Right lobe of liver (tissue), 6 donors: ENCODE data around the gene PLA2G7. TPM values are rescaled to one million over a fixed set of nuclear protein-coding genes. Genes with fewer than 3 reads are reported as not detected.

ENCODE experiments used
- ATAC-seq, 4 donors: fragments of 200-7000 bp; cut with Tn5 transposase; one replicate each; pipeline ENCODE4 v1.9.1; 2020; ENCODE audit warnings: mild to moderate bottlenecking in 4 of 4, moderate library complexity in 4 of 4
- DNase-seq, 3 donors: peaks; one replicate each; pipeline ENCODE4 v3.0.0-alpha.2; 2020
- H3K27ac ChIP-seq, 3 donors: fragments of 200-600 bp; one replicate each; pipeline ENCODE4 v1.8.0; 2022
- H3K27me3 ChIP-seq, 2 donors: fragments of 200-600 bp; one replicate each; pipeline ENCODE4 v1.8.0; 2022
- H3K36me3 ChIP-seq, 4 donors: fragments of 200-600 bp; sonication (generic) in 1 of 4; one replicate each; pipeline versions ENCODE4 v1.5.1 to v1.8.0; 2017 to 2022; ENCODE audit warnings: control low read depth in 1 of 4
- H3K4me1 ChIP-seq, 4 donors: fragments of 200-600 bp; sonication (generic) in 1 of 4; one replicate each; pipeline versions ENCODE4 v1.5.1 to v1.8.0; 2017 to 2022; ENCODE audit warnings: control low read depth in 1 of 4
- H3K4me3 ChIP-seq, 3 donors: fragments of 200-600 bp; one replicate each; pipeline ENCODE4 v1.8.0; 2022
- H3K9me3 ChIP-seq, 4 donors: fragments of 200-600 bp; sonication (generic) in 1 of 4; one replicate each; pipeline versions ENCODE4 v1.5.1 to v1.8.0; 2017 to 2022; ENCODE audit warnings: control low read depth in 1 of 4
- POLR2A ChIP-seq: fragments of 450-650 bp; IDR thresholded peaks from one replicate; pipeline ENCODE4 v1.6.1; 2017; ENCODE audit warnings: antibody characterized with exemption, mild to moderate bottlenecking
- WGBS: methylation state at CpG from one replicate; pipeline ENCODE4 v1.1.6; 2018; ENCODE audit warnings: low coverage, low lambda C conversion rate; ENCODE audit not compliant: insufficient coverage; ENCODE audit errors: missing lambda C conversion rate; 5-methylcytosine and 5-hydroxymethylcytosine counted together
- intact Hi-C, 2 donors: fragments of 100-400 bp; cut with DNase I; formaldehyde crosslinking; loops; one replicate each; pipeline versions ENCODE4 v1.11.2 to v1.14.1; 2022
- total RNA-seq, 6 experiments: library from RNA; depleted of rRNA in 2 of 6; stranded (reverse); fragments of >200 nt in 2 of 6; fragmentation: NEBNext Ultra II Directional in 3 of 6; extraction: Animal tissue kit (Norgen Biotek cat#: 25700) in 3 of 6; gene quantifications; one replicate each; pipeline versions ENCODE4 v1.1.0 to v1.2.4, GENCODE V29; 2016 to 2023
- TF ChIP-seq, protein P1 (sequence below), 4 donors: fragments of 200-600 bp in 3 of 4; fragments of 450-650 bp in 1 of 4; IDR thresholded peaks; one replicate each; pipeline versions ENCODE4 v1.5.1 to v1.8.0; 2016 to 2022; ENCODE audit warnings: antibody characterized with exemption in 4 of 4, mild to moderate bottlenecking in 2 of 4
- donor health status: DM: no; HTN: yes; CAD: no.
- donor health status: DM: no; HTN: no; CAD: no.
- donor health status: DM: no; HTN: no; CAD: no.
- donor health status: DM: no; HTN: yes; CAD: no.
- donor health status: DM: no; HTN: yes; CAD: no.

PLA2G7 gene
- total RNA-seq, 6 experiments from 2014 or later, result 0.92 to 7.4 (median 1.6) TPM

GRCh38 chr6:46729787-46730326 is 5.3 kb downstream of the PLA2G7 start:
- peaks cover 0 to under 1% (median 0%) of the 10 kb centered on the region in 4 donors for H3K4me1 ChIP-seq
- H3K4me3 ChIP-seq, result no peak overlapping the region
- no peak for TF ChIP-seq POLR2A
- TF ChIP-seq, protein P1, sequence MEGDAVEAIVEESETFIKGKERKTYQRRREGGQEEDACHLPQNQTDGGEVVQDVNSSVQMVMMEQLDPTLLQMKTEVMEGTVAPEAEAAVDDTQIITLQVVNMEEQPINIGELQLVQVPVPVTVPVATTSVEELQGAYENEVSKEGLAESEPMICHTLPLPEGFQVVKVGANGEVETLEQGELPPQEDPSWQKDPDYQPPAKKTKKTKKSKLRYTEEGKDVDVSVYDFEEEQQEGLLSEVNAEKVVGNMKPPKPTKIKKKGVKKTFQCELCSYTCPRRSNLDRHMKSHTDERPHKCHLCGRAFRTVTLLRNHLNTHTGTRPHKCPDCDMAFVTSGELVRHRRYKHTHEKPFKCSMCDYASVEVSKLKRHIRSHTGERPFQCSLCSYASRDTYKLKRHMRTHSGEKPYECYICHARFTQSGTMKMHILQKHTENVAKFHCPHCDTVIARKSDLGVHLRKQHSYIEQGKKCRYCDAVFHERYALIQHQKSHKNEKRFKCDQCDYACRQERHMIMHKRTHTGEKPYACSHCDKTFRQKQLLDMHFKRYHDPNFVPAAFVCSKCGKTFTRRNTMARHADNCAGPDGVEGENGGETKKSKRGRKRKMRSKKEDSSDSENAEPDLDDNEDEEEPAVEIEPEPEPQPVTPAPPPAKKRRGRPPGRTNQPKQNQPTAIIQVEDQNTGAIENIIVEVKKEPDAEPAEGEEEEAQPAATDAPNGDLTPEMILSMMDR (IDR thresholded peaks at IDR 0.05), result no peak
- 50% methylated on average over 1 of the region's 1 CpG for WGBS
- no peaks in the 10 kb centered on the region for H3K9me3 ChIP-seq
- intact Hi-C loops, result no loop called here
- DNase-seq (no peak), ATAC-seq (no peak)
- no peaks in the 10 kb centered on the region for H3K27me3 ChIP-seq
- H3K27ac ChIP-seq, result no peak overlapping the region
- no peaks in the 10 kb centered on the region for H3K36me3 ChIP-seq

DNA sequence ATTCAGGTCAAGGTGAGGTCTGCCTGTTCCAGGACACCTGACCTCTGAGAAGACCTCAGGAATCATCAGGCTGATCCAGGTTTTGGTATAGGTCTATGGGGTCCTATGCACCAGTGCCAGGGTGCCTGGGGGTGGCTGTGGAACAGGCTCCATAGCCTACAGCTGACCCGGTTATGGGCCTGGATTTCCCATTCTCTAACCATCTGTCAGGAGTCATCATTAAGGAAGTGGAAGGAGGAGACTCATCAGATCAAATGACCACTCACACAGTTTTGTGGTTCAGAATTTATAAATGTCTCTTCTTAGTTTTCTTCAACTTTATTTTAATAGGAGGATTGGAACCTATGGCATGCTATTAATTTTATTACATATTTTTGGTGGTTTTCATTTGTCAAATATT is 14.8 kb downstream of the PLA2G7 start:
- ATAC-seq (no peak), DNase-seq (no peak)
- WGBS, result 63% methylated on average over 1 of the region's 1 CpG
- no peaks in the 10 kb centered on the region for H3K4me1 ChIP-seq
- no peak overlapping the region for H3K4me3 ChIP-seq
- no peaks in the 10 kb centered on the region for H3K27me3 ChIP-seq
- intact Hi-C loops, result no loop called here
- no peak for TF ChIP-seq POLR2A
- TF ChIP-seq, protein P1 (IDR thresholded peaks at IDR 0.05), result no peak
- H3K36me3 ChIP-seq, result no peaks in the 10 kb centered on the region
- no peaks in the 10 kb centered on the region for H3K9me3 ChIP-seq
- H3K27ac ChIP-seq, result no peak overlapping the region

- Histone ChIP-seq H3K36me3 (no peaks in the 10 kb centered on the region), H3K4me1 (no peaks in the 10 kb centered on the region), H3K27ac (no peak overlapping the region), H3K4me3 (no peak overlapping the region), H3K27me3 (no peaks in the 10 kb centered on the region), H3K9me3 (no peaks in the 10 kb centered on the region)
- peak in 1 of 4 donors; percentile 87 for ATAC-seq
- intact Hi-C loops, result no loop called here
- DNase-seq, result no peak
- TF ChIP-seq, protein P1 (IDR thresholded peaks at IDR 0.05), result no peak
- no peak for TF ChIP-seq POLR2A
- WGBS, result 60% methylated on average over 1 of the region's 1 CpG
These were observed 16.1 kb downstream of the PLA2G7 start for GRCh38 chr6:46719099-46719498.

DNA sequence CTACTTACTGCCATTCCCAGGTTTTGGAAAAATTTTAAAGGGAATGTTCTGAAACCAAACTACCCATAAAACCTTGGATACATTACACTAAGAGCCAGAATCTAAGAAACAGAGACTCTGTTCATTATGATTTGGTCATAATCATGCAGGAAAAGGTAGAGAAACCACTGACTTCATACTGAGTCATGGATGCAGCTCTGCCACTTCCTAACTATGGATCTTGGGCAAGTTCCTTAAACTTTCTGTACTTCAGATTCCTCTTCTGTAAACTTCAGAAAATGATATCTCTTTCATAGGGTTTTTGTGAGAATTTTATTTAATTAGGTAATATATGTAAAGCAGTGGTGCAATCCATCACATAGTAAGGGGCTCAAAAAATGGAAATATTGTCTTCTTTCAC is 20.0 kb downstream of the PLA2G7 start:
- H3K27me3 ChIP-seq, result no peaks in the 10 kb centered on the region
- no peak overlapping the region for H3K4me3 ChIP-seq
- TF ChIP-seq POLR2A, result no peak
- TF ChIP-seq, protein P1 (IDR thresholded peaks at IDR 0.05), result no peak
- H3K4me1 ChIP-seq, result no peaks in the 10 kb centered on the region
- ATAC-seq (peak in 1 of 4 donors; percentile 41), DNase-seq (no peak)
- no peaks in the 10 kb centered on the region for H3K36me3 ChIP-seq
- intact Hi-C loops, result no loop called here
- H3K27ac ChIP-seq, result no peak overlapping the region
- H3K9me3 ChIP-seq, result no peaks in the 10 kb centered on the region

DNA sequence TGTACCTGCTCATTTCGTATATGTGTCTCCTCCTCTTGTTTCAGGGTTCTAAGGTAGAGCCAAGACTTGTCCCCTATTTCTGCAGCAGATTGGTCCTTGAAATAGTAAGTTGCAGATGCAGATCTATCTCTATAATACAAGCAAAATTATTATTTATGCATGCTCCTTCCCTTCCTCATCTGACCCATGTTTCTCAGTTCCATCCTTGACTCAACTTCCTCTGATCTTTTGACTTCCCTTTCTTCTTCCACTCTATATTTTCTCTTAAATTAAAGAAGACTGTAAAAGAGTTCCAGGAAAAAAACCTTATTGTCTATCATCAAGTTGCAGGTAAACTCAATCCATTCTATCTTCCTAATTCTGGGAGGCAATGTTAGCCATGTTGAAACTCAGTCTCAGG is 23.7 kb downstream of the PLA2G7 start:
- Histone ChIP-seq H3K9me3 (no peaks in the 10 kb centered on the region), H3K36me3 (no peaks in the 10 kb centered on the region), H3K27ac (no peak overlapping the region), H3K27me3 (no peaks in the 10 kb centered on the region), H3K4me1 (no peaks in the 10 kb centered on the region), H3K4me3 (no peak overlapping the region)
- 79% methylated on average over 1 of the region's 1 CpG for WGBS
- intact Hi-C loops, result no loop called here
- ATAC-seq (no peak), DNase-seq (no peak)
- TF ChIP-seq, protein P1 (IDR thresholded peaks at IDR 0.05), result no peak
- TF ChIP-seq POLR2A, result no peak
